GM21423 (cell line): Measurements from ENCODE around the gene NFKB2.

ENCODE experiments used
- ATAC-seq: cut with Tn5 transposase; IDR thresholded peaks from one replicate; pipeline ENCODE4 v1.9.1; 2021; ENCODE audit warnings: mild to moderate bottlenecking, moderate library complexity; ENCODE audit not compliant: unreplicated experiment

The NFKB2 gene

GRCh38 chr10:102395400-102396316 lies at the start of gene NFKB2:
Gene NFKB2, plus strand, starts transcription at chr10:102395705. Its CDS starts 255 bp downstream, at chr10:102395960.
- ATAC-seq: peak; percentile 30

- no peak for ATAC-seq
These were observed 48.2 kb upstream of the NFKB2 start for GRCh38 chr10:102347236-102347828.

GRCh38 chr10:102352066-102352715 lies 43.3 kb upstream of the NFKB2 start:
- no peak for ATAC-seq

GRCh38 chr10:102354451-102354850 lies 41.1 kb upstream of the NFKB2 start:
- ATAC-seq: no peak

GRCh38 chr10:102358712-102359382 lies 36.7 kb upstream of the NFKB2 start:
- ATAC-seq: no peak

GRCh38 chr10:102367441-102367840 lies 28.1 kb upstream of the NFKB2 start:
- no peak for ATAC-seq

GRCh38 chr10:102368077-102368476 lies 27.4 kb upstream of the NFKB2 start:
- ATAC-seq: no peak

- no peak for ATAC-seq
These were observed 24.2 kb upstream of the NFKB2 start for GRCh38 chr10:102371295-102371694.

- no peak for ATAC-seq
These were observed 20.3 kb upstream of the NFKB2 start for GRCh38 chr10:102375250-102375649.

GRCh38 chr10:102375867-102376266 lies 19.6 kb upstream of the NFKB2 start:
- ATAC-seq: no peak

- ATAC-seq: no peak
These were observed 18.6 kb upstream of the NFKB2 start for GRCh38 chr10:102376901-102377300.

GRCh38 chr10:102379383-102379782 lies 16.1 kb upstream of the NFKB2 start:
- no peak for ATAC-seq

- no peak for ATAC-seq
These were observed 13.5 kb upstream of the NFKB2 start for GRCh38 chr10:102381983-102382382.

- ATAC-seq: no peak
These were observed 12.6 kb upstream of the NFKB2 start for GRCh38 chr10:102382871-102383270.

- ATAC-seq: no peak
These were observed 11.5 kb upstream of the NFKB2 start for GRCh38 chr10:102384053-102384452.

- no peak for ATAC-seq
These were observed 10.7 kb upstream of the NFKB2 start for GRCh38 chr10:102384606-102385429.

GRCh38 chr10:102389894-102390293 lies 5.6 kb upstream of the NFKB2 start:
- no peak for ATAC-seq

- ATAC-seq: no peak
These were observed 3.2 kb upstream of the NFKB2 start for GRCh38 chr10:102392306-102392705.

GRCh38 chr10:102393411-102394078 lies 2.0 kb upstream of the NFKB2 start:
- no peak for ATAC-seq
